PC-9 (cell line): ENCODE data around the gene TBC1D2. TPM values are rescaled to one million over a fixed set of nuclear protein-coding genes. Genes with fewer than 3 reads are reported as not detected.
"Not testable (repeated sequence)": the region's sequence is repeated elsewhere in the genome, so short reads cannot be mapped to it uniquely, and the experiment has no call there.

Source experiments
- BruUV-seq: library from RNA; stranded (reverse); fragments of 400-500 nt; replicated peaks from 2 replicates; lab custom pipeline; 2021; lab: Mats Ljungman, UMichigan
- CTCF ChIA-PET: fragments of 300-600 bp; sonication (Branson Sonifier 250); formaldehyde crosslinking; loops from one replicate; lab custom pipeline; 2022; ENCODE audit warnings: antibody characterized with exemption; lab: Charles Lee
- POLR2A ChIA-PET: fragments of 300-600 bp; sonication (Branson Sonifier 250); formaldehyde crosslinking; loops from one replicate; lab custom pipeline; 2022; ENCODE audit warnings: antibody characterized with exemption; ENCODE audit not compliant: unreplicated experiment; lab: Charles Lee
- DNase-seq, 2 experiments: peaks; one replicate each; pipeline versions ENCODE4 v3.0.0 to v3.0.0-alpha.2; 2015 to 2022; ENCODE audit warnings: mixed read lengths in 1 of 2
- H2AFZ ChIP-seq: fragments of 200-600 bp; sonication (generic); 2 replicates; pipeline ENCODE4 v1.8.1; 2017; ENCODE audit warnings: antibody characterized with exemption
- H3F3A ChIP-seq: fragments of 200-600 bp; sonication (generic); 2 replicates; pipeline ENCODE4 v1.8.1; 2017; ENCODE audit warnings: antibody characterized with exemption, mild to moderate bottlenecking, low read depth; ENCODE audit not compliant: insufficient read depth
- H3K27ac ChIP-seq: fragments of 200-600 bp; sonication (generic); 2 replicates; pipeline ENCODE4 v1.6.1; 2016; ENCODE audit warnings: mixed run types
- H3K27me3 ChIP-seq: fragments of 200-600 bp; sonication (generic); 2 replicates; pipeline ENCODE4 v1.6.1; 2016; ENCODE audit warnings: low read depth, mixed run types; ENCODE audit not compliant: insufficient read depth
- H3K36me3 ChIP-seq: fragments of 200-600 bp; sonication (generic); 2 replicates; pipeline ENCODE4 v1.6.1; 2016; ENCODE audit warnings: low read depth, mixed run types
- H3K4me1 ChIP-seq: fragments of 200-600 bp; sonication (generic); replicated peaks from 2 replicates; pipeline ENCODE4 v1.6.1; 2016; ENCODE audit warnings: mixed run types; ENCODE audit not compliant: insufficient read depth
- H3K4me2 ChIP-seq: fragments of 200-600 bp; sonication (generic); 2 replicates; pipeline ENCODE4 v1.6.1; 2017; ENCODE audit warnings: mixed run types
- H3K4me3 ChIP-seq: fragments of 200-600 bp; sonication (generic); 2 replicates; pipeline ENCODE4 v1.6.1; 2016; ENCODE audit warnings: mixed run types
- H3K79me2 ChIP-seq: fragments of 200-600 bp; sonication (generic); 2 replicates; pipeline ENCODE4 v1.6.1; 2017; ENCODE audit warnings: low read depth, mixed run types
- H3K9me2 ChIP-seq: fragments of 200-600 bp; sonication (generic); 2 replicates; pipeline ENCODE4 v1.8.1; 2017; ENCODE audit warnings: mild to moderate bottlenecking; ENCODE audit not compliant: insufficient read depth
- H3K9me3 ChIP-seq: fragments of 200-600 bp; sonication (generic); 2 replicates; pipeline ENCODE4 v1.8.1; 2016; ENCODE audit warnings: low read depth; ENCODE audit not compliant: insufficient read depth
- H4K20me1 ChIP-seq: fragments of 200-600 bp; sonication (generic); 2 replicates; pipeline ENCODE4 v1.8.1; 2017; ENCODE audit not compliant: insufficient read depth
- CTCF ChIP-seq: fragments of 200-600 bp; sonication (generic); conservative IDR thresholded peaks from 2 replicates; pipeline ENCODE4 v1.6.1; 2017; ENCODE audit warnings: mixed run types, antibody characterized with exemption, mild to moderate bottlenecking, moderate library complexity
- EZH2 ChIP-seq: fragments of 200-600 bp; sonication (generic); IDR thresholded peaks from 2 replicates; pipeline ENCODE4 v1.8.0; 2017; ENCODE audit warnings: antibody characterized with exemption, low read depth
- intact Hi-C: fragments of 100-400 bp; cut with micrococcal nuclease; formaldehyde crosslinking; loops from one replicate; pipeline ENCODE4 v1.10.0; 2022; ENCODE audit not compliant: unreplicated experiment
- total RNA-seq: library from RNA; stranded (reverse); gene quantifications from 2 replicates; pipeline ENCODE4 v1.2.3, GENCODE V29; 2021

The TBC1D2 gene
- total RNA-seq, 1 experiment from 2014 or later, result 44.7 TPM

- no peaks in the 10 kb centered on the region for H3K9me3 ChIP-seq
- no peaks in the 10 kb centered on the region for H3F3A ChIP-seq
- H3K27me3 ChIP-seq, result no peaks in the 10 kb centered on the region
- no peak overlapping the region for H3K27ac ChIP-seq
- H4K20me1 ChIP-seq, result no peaks in the 10 kb centered on the region
- no peaks in the 10 kb centered on the region for H3K79me2 ChIP-seq
- intact Hi-C loops, result no loop called here
- no peaks in the 10 kb centered on the region for H3K36me3 ChIP-seq
- no peak for DNase-seq
- ChIA-PET CTCF (no interaction called here), POLR2A (no interaction called here)
- no peaks in the 10 kb centered on the region for H3K4me1 ChIP-seq
- TF ChIP-seq CTCF, result no peak
- TF ChIP-seq EZH2, result no peak
- H2AFZ ChIP-seq, result no peak overlapping the region
- no peak overlapping the region for H3K4me2 ChIP-seq
- H3K4me3 ChIP-seq, result no peak overlapping the region
- BruUV-seq, result no TSS peak
- H3K9me2 ChIP-seq, result no peaks in the 10 kb centered on the region; the same call in 1 of the 2 replicates
These were observed 16.6 kb upstream of the TBC1D2 start for GRCh38 chr9:98272083-98272482.

- Histone ChIP-seq H3K27me3 (no peaks in the 10 kb centered on the region), H3K27ac (no peak overlapping the region), H3K4me3 (no peak overlapping the region), H3K4me2 (no peak overlapping the region), H3K9me2 (no peaks in the 10 kb centered on the region; the same call in 1 of the 2 replicates), H3K36me3 (no peaks in the 10 kb centered on the region), H2AFZ (no peak overlapping the region), H3F3A (no peaks in the 10 kb centered on the region), H3K79me2 (no peaks in the 10 kb centered on the region), H3K4me1 (no peaks in the 10 kb centered on the region), H3K9me3 (no peaks in the 10 kb centered on the region), H4K20me1 (no peaks in the 10 kb centered on the region)
- POLR2A ChIA-PET, result interaction anchor here (0.6 kb wide), 1 partner anchor 371 kb away, joined by 5 read pairs; no protein-coding TSS in a partner anchor
- no peak for DNase-seq
- intact Hi-C loops, result no loop called here
- CTCF ChIA-PET, result no interaction called here
- no TSS peak for BruUV-seq
- TF ChIP-seq EZH2, result no peak
- no peak for TF ChIP-seq CTCF
These were observed 16.0 kb upstream of the TBC1D2 start for GRCh38 chr9:98271479-98271878.

GRCh38 chr9:98270284-98270683 is 14.8 kb upstream of the TBC1D2 start:
- H3K36me3 ChIP-seq, H3K27me3 ChIP-seq, H3K9me3 ChIP-seq, BruUV-seq, H3K79me2 ChIP-seq, POLR2A ChIA-PET, H3K4me1 ChIP-seq, H3K4me2 ChIP-seq, H3K4me3 ChIP-seq, H3F3A ChIP-seq, H3K27ac ChIP-seq, intact Hi-C loops, H2AFZ ChIP-seq, H3K9me2 ChIP-seq, CTCF ChIA-PET, H4K20me1 ChIP-seq, DNase-seq: not testable (repeated sequence)

- H3K4me3 ChIP-seq, H3K79me2 ChIP-seq, H4K20me1 ChIP-seq, H3K4me2 ChIP-seq, H3K9me2 ChIP-seq, H3K9me3 ChIP-seq, H3K4me1 ChIP-seq, H3F3A ChIP-seq, DNase-seq, BruUV-seq, POLR2A ChIA-PET, H2AFZ ChIP-seq, intact Hi-C loops, H3K27ac ChIP-seq, CTCF ChIA-PET, H3K36me3 ChIP-seq, H3K27me3 ChIP-seq: not testable (repeated sequence)
These were observed 14.2 kb upstream of the TBC1D2 start for GRCh38 chr9:98269652-98270051.

GRCh38 chr9:98267556-98267955 is 12.1 kb upstream of the TBC1D2 start:
- H3K4me2 ChIP-seq, H3F3A ChIP-seq, POLR2A ChIA-PET, H3K27me3 ChIP-seq, H2AFZ ChIP-seq, H3K9me2 ChIP-seq, CTCF ChIA-PET, intact Hi-C loops, H3K79me2 ChIP-seq, H3K36me3 ChIP-seq, H3K27ac ChIP-seq, DNase-seq, H3K4me1 ChIP-seq, H3K4me3 ChIP-seq, BruUV-seq, H3K9me3 ChIP-seq, H4K20me1 ChIP-seq: not testable (repeated sequence)
